Ovary (tissue), 10 donors: ENCODE results near the gene PUDP. TPM values are rescaled to one million over a fixed set of nuclear protein-coding genes. Genes with fewer than 3 reads are reported as not detected.

Experiments used
- DNase-seq, 5 donors: peaks; one replicate each; pipeline ENCODE4 v3.0.0-alpha.2; 2019 to 2020
- H3K27ac ChIP-seq, 2 donors: fragments of 200-600 bp; one replicate each; pipeline versions ENCODE4 v1.5.1 to v1.8.0; 2019 to 2022
- H3K27me3 ChIP-seq: fragments of 200-600 bp; one replicate; pipeline ENCODE4 v1.8.0; 2022
- H3K36me3 ChIP-seq: fragments of 200-600 bp; sonication (generic); one replicate; pipeline ENCODE4 v1.5.1; 2019
- H3K4me1 ChIP-seq: one replicate; pipeline ENCODE4 v1.8.1; 2013; ENCODE audit warnings: mild to moderate bottlenecking, moderate library complexity; ENCODE audit not compliant: insufficient read depth
- H3K4me3 ChIP-seq: fragments of 200-600 bp; sonication (generic); one replicate; pipeline ENCODE4 v1.5.1; 2017
- H3K9me3 ChIP-seq, 2 donors: fragments of 200-600 bp in 1 of 2; sonication (generic) in 1 of 2; one replicate each; pipeline versions ENCODE4 v1.5.1 to v1.8.1; 2013 to 2019; ENCODE audit warnings: mild to moderate bottlenecking in 1 of 2, moderate library complexity in 1 of 2
- CTCF ChIP-seq, 3 donors: fragments of 450-650 bp in 2 of 3; fragments of 200-600 bp in 1 of 3; IDR thresholded peaks; one replicate each; pipeline versions ENCODE4 v1.5.1 to v1.8.0; 2016 to 2022; ENCODE audit warnings: antibody characterized with exemption in 3 of 3, mild to moderate bottlenecking in 1 of 3
- EP300 ChIP-seq: sonication (generic); formaldehyde crosslinking; IDR thresholded peaks from one replicate; pipeline ENCODE4 v1.6.1; 2017; ENCODE audit warnings: antibody characterized with exemption
- POLR2A ChIP-seq: fragments of 450-650 bp; IDR thresholded peaks from one replicate; pipeline ENCODE4 v1.6.1; 2017; ENCODE audit warnings: antibody characterized with exemption, mild to moderate bottlenecking, moderate library complexity
- WGBS, 3 donors: extraction: QIAGEN DNeasy Blood & Tissue Kit in 1 of 3; methylation state at CpG; one replicate each; pipeline versions ENCODE4 v1.1.5 to v1.1.7; 2013 to 2017; 5-methylcytosine and 5-hydroxymethylcytosine counted together
- intact Hi-C, 4 donors: fragments of 100-400 bp; cut with DNase I; formaldehyde crosslinking; loops; one replicate each; pipeline versions ENCODE4 v1.11.0 to v1.15.1; 2022 to 2023
- long read RNA-seq, 3 donors: library from polyadenylated mRNA in 2 of 3; unstranded in 2 of 3; transcript quantifications; one replicate each; pipeline ENCODE4 v2.0.0 and lab custom pipeline, GENCODE V29; 2021 to 2026
- polyA plus RNA-seq, 2 donors: library from polyadenylated mRNA; stranded (reverse); fragments of 200-250 nt in 1 of 2; fragments of 350-450 nt in 1 of 2; fragmentation: Illumina TruSeq in 1 of 2; extraction: RNeasy Lipid Tissue Mini Kit (QIAGEN cat#74804) in 1 of 2; gene quantifications; one replicate each; pipeline ENCODE4 v1.2.3, GENCODE V29; 2013 to 2014
- total RNA-seq, 7 donors: library from RNA; depleted of rRNA in 2 of 7; stranded (reverse); fragments of >200 nt in 2 of 7; fragmentation: NEBNext Ultra II Directional in 3 of 7; extraction: Animal tissue kit (Norgen Biotek cat#: 25700) in 3 of 7; gene quantifications; one replicate each; pipeline versions ENCODE4 v1.1.0 to v1.2.4, GENCODE V29; 2016 to 2023
- donor health status: DM: no; HTN: no; CAD: no; lungs with moderate emphysema.
- donor health status: DM: no; HTN: no; CAD: no.
- donor health status: Bipolar disorder and iron deficiency.
- donor health status: DM: yes; HTN: yes; CAD: no.
- donor health status: DM: no; HTN: no; CAD: no.
- donor health status: DM: yes; HTN: yes; CAD: no.

PUDP gene
- total RNA-seq (10 to 100 TPM in 6 of 7 donors, 1 to 10 TPM in 1; 7.3 to 17.9 (median 14.8) TPM), polyA plus RNA-seq (10 to 100 TPM in 1 of 2 donors, 1 to 10 TPM in 1; 7.0 to 15.0 TPM)
- long read RNA-seq, donor 1, transcript PUDP-201 (4 exons, 2,140 nt), result major isoform, 52 of 57 reads
- long read RNA-seq, donor 1, partial matches to known transcripts, result 2 of 57 reads
- long read RNA-seq, donor 1, other reads (novel, unspliced or antisense), result 2 of 57 reads
- long read RNA-seq, donor 2, transcript PUDP-201 (4 exons, 2,140 nt), result major isoform, 29 of 60 reads
- long read RNA-seq, donor 2, partial matches to known transcripts, result 22 of 60 reads
- long read RNA-seq, donor 2, other reads (novel, unspliced or antisense), result 7 of 60 reads
- long read RNA-seq, donor 3, transcript PUDP-201 (4 exons, 2,140 nt), result major isoform, 14 of 18 reads
- long read RNA-seq, donor 3, partial matches to known transcripts, result 0 of 18 reads
- long read RNA-seq, donor 3, other reads (novel, unspliced or antisense), result 4 of 18 reads

- peak; percentile 89 to 95 (median 93) for DNase-seq
- Histone ChIP-seq H3K4me1 (no peaks in the 10 kb centered on the region), H3K9me3 (no peaks in the 10 kb centered on the region), H3K27ac (peak within 1 kb of the TSS; percentile 68 to 88), H3K4me3 (peak within 1 kb of the TSS; percentile 76), H3K36me3 (no peaks in the 10 kb centered on the region), H3K27me3 (no peaks in the 10 kb centered on the region)
- intact Hi-C loops, result loop anchor here in 1 of 4 donors (10.0 kb wide), 1 partner anchor 777 kb away; the partner anchor contains the start of gene PNPLA4
- 0% methylated on average over 34 to 76 of the region's 76 CpGs for WGBS, 3 donors
- TF ChIP-seq CTCF (IDR thresholded peaks at IDR 0.05) (peak in 2 of 3 donors; percentile 28 to 36), POLR2A (peak; percentile 65), EP300 (no peak)
Observed at GRCh38 chrX:7147978-7148854, at the start of gene PUDP. TSS of gene PUDP (minus strand) at chrX:7148153. CDS start at chrX:7148113, 40 bp downstream.

GRCh38 chrX:7194606-7195005 lies 46.7 kb upstream of the PUDP start:
- Histone ChIP-seq H3K4me3 (no peak overlapping the region), H3K27ac (no peak overlapping the region), H3K36me3 (no peaks in the 10 kb centered on the region), H3K27me3 (no peaks in the 10 kb centered on the region), H3K9me3 (no peaks in the 10 kb centered on the region), H3K4me1 (no peaks in the 10 kb centered on the region)
- no peak for TF ChIP-seq POLR2A
- no peak for TF ChIP-seq CTCF (IDR thresholded peaks at IDR 0.05)
- TF ChIP-seq EP300, result no peak
- 97 to 98% (median 98%) methylated on average over 11 of the region's 11 CpGs for WGBS, 3 donors
- no peak for DNase-seq
- intact Hi-C loops, result no loop called here

- no peak for DNase-seq
- intact Hi-C loops, result no loop called here
Observed at GRCh38 chrX:7192871-7193270, 44.9 kb upstream of the PUDP start.

More at GRCh38 chrX:7192871-7193270, 44.9 kb upstream of the PUDP start:
- TF ChIP-seq POLR2A (no peak), CTCF (IDR thresholded peaks at IDR 0.05) (no peak), EP300 (no peak)
- H3K27me3 ChIP-seq, result no peaks in the 10 kb centered on the region
- no peaks in the 10 kb centered on the region for H3K4me1 ChIP-seq
- 93 to 96% (median 94%) methylated on average over 7 of the region's 7 CpGs for WGBS, 3 donors
- no peak overlapping the region for H3K4me3 ChIP-seq
- no peaks in the 10 kb centered on the region for H3K36me3 ChIP-seq
- no peaks in the 10 kb centered on the region for H3K9me3 ChIP-seq
- H3K27ac ChIP-seq, result no peak overlapping the region
